H4 (cell line): ENCODE measurements around the gene CAMKK1. TPM values are rescaled to one million over a fixed set of nuclear protein-coding genes. Genes with fewer than 3 reads are reported as not detected.
A peak's percentile ranks its signal among the peaks of the same experiment; 100 is the strongest.
"Not testable (repeated sequence)": the region's sequence is repeated elsewhere in the genome, so short reads cannot be mapped to it uniquely, and the experiment has no call there.

Experiments used
- DNase-seq: peaks from one replicate; pipeline ENCODE4 v3.0.0-alpha.2; 2015; ENCODE audit warnings: low spot score
- total RNA-seq: library from RNA; depleted of rRNA; stranded (reverse); fragments of >200 nt; shearing (Covaris generic); gene quantifications from 2 replicates; pipeline ENCODE4 v1.2.3, GENCODE V29; 2014

Gene CAMKK1
- total RNA-seq, 1 experiment from 2014 or later = 2.7 TPM

DNA sequence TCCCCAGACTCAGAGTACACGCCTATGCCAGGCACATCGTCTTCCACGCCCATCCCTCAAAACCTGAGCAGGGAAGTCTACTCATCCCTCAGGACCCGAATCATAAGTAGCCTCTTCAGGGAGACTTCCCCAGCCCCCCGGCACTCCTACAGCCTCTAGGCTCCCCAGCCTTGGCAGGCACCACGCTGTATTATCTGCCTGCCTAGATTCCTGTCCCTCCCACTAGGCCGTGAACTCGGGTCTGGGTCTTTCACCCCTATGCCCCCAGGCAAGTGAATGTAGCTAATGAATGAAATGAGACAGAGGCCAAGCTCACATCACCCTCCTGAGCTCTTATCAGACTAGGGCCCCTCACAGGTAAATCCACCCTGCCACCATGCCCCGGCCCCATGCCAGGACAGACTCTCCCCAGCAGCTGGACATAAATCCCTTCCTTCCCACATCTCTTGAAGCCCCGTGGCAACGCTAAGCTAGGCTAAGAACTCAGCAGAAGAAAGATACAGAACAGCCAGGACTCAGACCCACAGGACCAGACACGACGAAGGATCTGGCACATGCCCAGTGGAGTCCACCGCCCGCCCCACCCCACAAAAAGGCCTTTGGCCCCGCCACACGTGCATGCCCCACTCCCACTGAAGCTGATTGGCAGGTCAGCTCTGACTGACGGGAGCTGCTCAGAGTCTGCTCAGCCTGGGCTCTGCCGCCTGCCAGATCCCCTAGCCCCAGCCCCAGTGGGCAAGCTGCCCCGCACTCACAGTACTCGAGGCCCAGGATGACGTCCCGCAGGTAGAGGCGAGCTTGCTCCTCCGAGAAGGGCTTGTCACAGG, 13.0 kb downstream of the CAMKK1 start:
- no peak for DNase-seq

DNA sequence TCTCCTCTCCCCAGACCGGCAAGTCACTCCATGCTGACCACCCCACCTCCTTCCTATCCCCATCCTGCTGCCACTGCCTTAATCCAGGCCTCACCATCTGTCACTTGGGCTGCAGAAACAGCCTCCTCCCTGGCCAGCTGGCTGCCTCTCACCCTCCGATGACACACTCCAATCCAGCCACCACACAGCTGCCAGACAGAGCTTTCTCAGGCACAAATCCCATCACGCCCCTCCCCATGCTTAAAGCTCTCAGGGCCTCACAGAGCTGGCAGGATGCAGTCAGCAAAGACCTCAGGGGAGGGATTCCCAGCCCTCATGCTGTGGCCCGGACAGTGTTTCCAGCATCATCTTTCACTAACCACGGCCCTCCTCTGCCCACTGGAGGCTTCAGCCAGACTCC, 13.7 kb downstream of the CAMKK1 start:
- peak; percentile 14 for DNase-seq

DNA sequence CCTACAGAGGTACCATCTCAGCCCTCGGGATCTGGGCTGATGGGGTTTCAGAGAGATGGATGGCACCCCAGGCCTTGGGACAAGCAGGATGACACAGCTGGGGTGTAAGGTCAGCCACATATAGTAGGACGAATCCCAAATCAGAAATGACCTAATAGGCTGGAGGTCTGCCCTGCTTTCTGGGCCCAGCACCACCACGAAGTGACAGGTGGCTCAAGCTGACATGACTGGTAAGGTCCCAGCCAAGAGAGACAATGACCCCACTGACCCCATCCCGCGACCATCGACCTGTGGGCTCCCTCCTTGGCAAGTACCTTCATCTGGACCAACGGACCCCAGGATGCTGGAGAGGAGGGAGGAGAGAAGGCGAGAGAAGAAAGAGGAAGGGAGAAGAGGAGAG, 15.6 kb downstream of the CAMKK1 start:
- no peak for DNase-seq

DNA sequence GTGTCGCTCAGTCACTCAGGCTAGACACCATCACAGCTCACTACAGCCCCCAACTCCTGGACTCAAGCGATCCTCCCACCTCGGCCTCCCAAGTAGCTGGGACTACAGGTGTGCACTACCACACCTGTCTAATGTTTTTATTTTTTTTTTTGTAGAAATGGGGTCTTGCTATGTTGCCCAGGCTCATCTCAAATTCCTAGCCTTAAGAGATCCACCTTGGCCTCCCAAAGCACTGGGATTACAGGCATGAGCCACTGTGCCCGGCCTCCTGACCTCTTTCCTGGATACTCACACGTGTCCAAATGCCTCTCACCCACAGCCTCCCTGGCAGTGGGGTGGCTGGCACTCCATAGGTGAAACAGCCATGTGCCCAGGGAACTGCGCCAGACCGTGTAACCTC, 17.5 kb downstream of the CAMKK1 start:
- no peak for DNase-seq

DNA sequence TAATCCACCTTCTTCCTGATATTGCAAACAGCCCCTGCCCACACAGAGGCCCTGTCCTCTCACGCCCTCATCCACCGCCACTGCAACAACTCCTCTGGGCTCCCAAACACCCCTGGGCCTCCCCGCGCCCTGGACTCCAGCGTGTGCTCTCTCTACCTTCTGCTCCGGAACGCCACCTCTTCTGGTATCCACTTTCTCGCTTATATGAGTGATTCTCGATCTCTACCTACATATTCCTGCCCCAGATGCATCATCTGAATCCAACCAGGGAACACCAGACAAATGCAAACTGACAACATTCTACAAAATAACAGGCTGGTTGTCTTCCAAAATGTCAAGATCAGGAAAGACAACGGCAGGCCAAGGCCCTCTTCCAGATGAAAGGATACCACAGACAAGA, 19.0 kb downstream of the CAMKK1 start:
- DNase-seq = no peak

DNA sequence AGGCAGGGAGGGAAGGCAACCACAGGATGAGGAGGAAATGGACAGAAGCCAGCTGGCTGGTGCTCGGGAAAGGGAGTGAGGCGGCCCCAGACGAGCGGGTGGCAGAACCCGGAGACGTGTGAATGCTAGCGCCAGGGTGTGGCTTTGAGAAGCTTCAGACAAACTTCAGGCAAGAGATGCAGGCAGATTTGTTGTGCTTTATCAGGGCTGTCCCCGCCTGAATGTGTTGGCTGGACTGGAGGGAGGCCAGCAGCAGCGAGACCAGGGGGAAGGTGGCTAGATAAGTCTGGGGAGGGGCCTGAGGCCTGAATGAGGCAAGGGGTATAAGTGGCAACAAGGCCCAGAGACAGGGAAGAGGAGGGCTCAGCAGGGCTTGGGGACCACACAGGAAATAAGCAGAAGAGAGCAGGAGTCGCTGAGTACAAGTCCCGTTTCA, 22.0 kb downstream of the CAMKK1 start:
- no peak for DNase-seq

DNA sequence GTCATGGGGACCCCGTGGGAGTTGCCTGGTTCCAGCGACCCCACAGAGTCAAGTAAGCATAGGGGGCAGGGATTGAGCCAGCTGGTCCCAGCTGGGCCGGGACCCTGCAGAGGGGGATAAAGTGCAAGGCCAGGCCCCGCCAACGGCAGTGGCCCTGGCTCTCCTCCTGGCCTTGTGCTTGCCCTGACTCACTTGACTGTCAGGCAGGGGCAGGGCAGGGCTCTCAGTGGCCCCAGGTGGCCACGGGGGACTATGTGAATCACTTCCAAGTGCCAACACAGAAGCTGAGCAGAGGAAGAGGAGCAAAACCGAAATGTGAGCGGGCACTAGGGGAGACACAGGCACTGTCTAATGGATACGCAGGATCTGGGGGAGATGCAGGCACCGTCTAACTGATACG, 25.2 kb downstream of the CAMKK1 start:
- no peak for DNase-seq

DNA sequence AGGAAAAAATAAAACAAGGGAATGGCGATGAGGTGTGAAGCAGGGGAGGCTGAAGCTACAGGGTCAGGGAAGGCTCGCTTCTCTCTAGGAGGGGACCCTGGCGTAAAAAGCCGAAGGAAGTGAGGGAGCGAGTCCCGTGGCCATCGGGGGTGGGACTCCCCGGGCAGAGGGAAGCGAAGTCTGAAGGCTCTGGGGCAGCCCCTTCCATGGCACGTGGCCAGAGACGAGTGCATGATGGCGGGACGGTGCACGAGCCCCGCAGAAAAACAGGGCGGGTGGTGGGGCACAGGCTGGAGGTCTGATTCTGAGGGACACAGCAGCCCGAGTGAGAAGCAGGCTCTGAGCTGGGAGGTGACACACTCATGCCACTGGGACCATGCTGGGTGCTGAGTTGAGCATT, 25.7 kb downstream of the CAMKK1 start:
- DNase-seq = no peak

DNA sequence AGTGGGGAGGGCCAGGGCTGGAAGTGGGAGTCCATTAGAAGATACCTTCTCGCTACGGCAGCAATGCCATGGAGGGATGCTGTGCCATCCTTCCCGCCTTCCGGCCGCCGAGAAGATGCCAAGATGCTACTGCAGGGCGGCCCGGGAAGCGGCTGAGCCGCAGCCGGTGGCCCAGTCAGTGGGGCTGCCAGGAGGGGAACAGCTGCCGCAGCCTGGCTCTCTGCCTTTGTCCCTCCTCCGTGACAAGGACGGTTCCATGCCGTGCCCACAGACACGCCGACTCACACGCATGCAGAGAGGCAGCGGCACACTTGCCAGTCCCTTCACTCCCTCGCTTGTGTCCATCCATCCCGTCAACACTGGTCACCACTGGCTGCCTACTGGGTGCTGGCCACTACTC, 26.6 kb downstream of the CAMKK1 start:
- DNase-seq = no peak

DNA sequence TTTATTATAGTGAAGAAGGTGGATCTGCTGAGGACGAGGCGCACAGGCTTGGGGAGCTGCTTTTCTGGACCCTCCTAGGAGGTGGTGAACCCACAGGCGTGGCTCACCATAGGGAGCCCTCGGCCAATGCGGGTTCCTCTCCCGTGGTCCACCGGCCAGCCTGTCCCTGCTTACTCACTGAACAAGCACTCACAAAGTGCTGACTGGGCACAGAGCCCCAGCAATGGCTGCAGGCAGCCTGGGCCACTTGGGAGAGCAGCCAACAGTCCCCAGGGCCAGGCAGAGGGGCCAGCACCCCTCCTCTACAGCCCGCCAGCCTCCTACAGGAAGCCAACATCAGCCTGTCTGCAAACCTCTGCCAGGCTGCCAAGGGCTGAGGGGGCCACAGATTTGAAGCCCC, 27.7 kb downstream of the CAMKK1 start:
- DNase-seq = no peak

DNA sequence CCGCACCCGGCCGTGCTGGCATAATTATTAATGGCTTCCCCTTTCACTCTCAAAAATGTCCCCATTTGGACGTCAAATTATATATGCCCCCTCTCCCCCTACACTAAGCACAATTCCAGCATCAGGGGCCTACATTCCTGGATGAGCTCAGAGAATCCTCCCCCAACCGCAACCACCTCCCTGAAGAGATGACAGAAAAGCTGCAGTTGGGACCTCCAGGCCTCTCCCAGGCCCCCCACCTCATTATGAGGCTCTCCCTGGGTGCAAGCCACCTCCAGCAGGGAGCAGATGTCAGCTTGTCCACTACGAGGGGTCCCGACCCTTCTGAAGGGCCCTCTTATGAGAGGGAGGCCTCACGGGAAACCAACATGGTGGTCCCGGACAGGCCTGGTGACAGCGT, 28.3 kb downstream of the CAMKK1 start:
- no peak for DNase-seq

DNA sequence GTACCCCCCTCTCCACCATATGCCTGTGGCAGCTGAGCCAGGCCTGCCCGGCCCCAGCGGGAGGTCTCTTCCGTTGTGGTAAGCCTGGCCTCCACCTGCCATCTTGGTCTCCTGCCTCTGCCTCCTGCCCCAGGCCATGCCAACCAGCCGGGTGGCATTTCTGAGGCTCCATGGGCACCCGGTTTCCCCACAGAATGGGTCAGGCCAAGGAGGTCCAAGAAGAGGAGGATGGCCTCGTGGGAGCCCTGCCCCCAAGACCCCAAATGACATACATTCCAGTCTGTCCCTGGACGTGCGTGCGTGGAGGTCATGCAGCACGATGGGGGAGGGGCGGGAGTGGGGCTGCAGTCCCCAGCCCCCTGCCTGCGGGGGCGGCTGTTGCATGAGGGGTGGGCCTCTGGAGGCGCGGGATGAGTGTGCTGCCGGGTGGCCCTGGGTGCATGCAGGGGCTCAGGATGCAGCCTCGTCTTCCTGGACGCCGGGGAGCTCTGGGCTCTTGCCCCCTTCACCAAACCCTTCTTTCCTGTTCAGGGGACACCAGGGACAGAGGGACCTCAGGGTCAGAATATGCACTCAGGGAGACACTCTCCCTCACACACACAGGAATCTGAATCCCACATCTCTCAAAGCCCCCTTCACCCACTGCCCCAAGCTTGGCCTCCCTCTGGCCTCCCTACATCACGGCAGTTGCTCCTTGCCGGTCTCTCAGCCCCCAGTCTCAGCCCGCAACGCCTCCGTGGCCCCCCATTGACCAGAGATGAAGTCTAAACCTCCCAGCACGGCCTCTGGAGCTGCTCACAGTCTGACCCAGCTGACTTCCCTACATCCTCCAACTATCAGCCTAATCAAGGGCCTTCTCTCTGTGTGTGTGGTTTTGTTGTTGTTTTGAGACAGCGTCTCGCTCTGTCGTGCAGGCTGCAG, 30.8 kb downstream of the CAMKK1 start:
- no peak for DNase-seq

DNA sequence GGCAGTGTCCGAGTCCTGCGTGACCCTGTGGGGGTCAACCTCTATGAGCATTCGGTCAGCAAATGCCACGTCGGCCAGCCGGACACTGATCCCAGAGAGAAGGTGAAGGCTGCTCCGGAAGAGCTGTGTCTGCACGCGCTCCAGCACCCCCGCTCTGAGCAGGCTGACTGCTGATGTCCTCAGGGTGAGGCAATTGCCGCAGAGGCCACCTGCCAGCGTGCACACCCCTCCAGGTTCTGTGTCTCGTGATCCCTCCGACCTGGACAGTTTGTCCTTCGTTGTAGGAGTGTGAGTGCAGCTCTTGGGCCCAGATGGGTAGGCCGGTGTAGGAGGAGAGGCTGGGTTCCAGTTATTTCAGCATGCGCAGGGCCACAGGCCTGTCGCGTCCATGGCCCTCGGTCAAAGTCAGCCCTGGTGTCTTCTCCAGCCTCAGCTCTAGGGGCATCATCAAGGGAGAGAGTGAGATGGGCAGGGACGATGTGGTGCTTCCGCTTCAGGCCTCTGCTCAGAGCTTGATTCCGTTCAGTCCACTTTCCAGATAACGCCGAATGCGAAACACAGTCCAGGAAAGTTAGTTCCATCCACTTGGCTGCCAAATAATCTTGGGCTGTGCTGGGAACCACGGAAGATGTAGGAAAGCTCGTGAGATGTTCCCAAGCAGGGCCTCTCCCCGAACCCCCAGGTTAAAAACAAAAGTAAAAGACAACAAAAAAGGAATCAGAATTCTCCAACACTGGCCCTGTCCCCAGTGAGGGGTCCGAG, 31.7 kb downstream of the CAMKK1 start:
- no peak for DNase-seq

DNA sequence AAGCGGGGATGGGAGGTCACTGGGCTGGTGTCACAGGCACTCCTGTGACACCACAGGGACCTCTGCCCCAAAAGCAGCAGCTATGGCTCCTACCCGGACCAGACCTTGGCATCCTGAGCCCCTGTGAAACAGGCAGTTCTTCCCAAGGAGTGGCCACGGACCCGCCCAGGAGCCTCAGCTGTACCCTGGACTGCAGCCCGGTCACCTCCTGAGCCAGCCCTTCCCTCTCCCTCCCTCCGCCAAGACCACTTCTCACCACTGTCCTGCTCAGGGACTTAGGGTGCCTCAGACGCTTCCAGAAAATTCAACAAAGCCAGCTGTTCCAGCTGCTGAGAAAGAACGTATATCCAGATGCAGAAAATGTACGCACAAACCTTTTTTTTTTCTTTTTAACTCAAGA, 32.9 kb downstream of the CAMKK1 start:
- DNase-seq = no peak

DNA sequence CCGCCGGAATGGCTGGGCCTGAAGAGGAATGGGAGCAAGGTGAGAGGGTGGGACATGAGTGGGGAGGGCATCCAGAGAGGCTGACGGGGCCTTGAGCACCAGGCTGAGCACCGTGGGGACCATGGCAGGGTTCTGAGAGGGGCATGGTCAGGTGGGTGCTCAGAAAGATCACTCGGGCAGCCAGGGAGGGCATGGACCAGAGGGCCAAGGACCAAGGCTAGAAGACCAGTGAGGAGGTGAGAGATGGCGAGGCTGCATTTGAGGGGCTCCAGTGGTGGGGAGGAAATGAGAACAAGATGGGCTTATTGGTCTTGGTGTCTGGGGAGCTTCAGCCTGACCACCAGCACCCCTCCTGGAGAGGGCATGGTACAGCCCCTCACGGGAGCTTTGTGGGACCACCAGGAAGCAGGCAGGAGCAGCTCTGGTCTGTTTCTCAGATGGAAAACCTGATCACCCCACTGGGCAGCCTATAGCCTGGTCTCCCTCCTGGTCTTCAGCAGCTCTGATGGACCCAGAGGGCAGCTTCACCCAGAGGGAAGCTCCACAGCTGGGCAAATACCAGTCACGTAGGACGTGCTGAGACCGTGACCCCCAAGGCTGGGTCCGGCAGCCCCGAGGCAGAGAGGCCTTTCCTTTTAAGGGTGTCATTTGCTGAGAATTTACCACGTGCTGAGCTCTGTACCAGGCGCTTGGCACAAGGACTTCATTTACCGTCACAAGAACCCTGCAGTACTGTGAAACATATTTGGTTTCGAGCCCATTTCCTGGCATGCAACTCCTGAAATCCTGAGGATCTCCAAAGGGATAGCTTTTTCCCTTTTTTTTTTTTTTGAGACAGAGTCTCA, 35.4 kb downstream of the CAMKK1 start:
- no peak for DNase-seq

DNA sequence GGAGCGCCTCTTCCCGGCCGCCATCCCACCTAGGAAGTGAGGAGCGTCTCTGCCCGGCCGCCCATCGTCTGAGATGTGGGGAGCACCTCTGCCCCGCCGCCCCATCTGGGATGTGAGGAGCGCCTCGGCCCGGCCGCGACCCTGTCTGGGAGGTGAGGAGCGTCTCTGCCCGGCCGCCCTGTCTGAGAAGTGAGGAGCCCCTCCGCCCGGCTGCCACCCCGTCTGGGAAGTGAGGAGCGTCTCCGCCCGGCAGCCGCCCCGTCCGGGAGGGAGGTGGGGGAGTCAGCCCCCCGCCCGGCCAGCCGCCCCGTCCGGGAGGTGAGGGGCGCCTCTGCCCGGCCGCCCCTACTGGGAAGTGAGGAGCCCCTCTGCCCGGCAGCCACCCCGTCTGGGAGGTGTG, 38.6 kb downstream of the CAMKK1 start:
- DNase-seq = not testable (repeated sequence)

DNA sequence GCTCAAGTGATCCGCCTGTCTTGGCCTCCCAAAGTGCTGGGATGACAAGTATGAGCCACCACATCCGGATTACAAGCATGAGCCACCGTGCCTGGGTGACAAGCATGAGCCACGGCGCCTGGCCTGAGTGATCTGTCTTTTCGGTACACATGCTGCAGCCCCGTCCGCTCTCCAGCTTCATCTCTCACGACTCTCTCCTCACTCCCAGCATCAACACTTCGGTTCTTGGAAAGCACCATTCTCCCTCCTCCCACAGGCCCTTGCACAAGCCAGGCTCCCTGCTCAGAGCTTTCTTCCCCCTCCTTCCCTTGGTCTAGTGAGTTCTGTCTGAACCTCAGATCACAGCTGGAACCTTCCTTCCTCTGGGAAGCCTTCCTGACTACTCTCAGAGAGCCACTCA, 40.3 kb downstream of the CAMKK1 start:
- no peak for DNase-seq

DNA sequence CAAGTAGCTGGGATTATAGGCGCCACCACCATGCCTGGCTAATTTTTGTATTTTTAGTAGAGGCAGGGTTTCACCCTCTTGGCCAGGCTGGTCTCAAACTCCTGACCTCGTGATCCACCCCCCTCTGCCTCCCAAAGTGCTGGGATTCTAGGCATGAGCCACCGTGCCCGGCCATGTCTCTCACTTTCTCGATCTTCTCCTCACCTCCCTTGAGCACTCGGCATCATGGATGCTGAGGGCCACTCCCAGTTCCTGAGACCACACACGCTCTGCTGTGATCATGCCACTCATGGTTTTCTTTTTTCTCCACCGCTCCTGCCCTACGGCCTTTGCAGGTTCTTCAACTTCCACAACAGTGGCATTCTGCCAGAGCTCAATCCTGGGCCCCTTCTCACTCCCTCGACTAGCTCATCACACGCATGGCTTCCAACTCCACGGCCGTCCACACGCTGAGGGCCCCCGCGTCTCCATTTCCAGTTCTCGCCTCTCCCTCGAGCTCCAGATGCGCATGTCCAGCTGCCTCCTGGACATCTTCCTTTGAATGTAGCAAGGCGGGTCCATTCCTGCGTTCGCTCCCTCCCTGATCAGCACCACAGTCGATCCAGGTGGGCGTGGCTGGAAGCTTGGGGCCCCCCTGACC, 41.3 kb downstream of the CAMKK1 start:
- no peak for DNase-seq

DNA sequence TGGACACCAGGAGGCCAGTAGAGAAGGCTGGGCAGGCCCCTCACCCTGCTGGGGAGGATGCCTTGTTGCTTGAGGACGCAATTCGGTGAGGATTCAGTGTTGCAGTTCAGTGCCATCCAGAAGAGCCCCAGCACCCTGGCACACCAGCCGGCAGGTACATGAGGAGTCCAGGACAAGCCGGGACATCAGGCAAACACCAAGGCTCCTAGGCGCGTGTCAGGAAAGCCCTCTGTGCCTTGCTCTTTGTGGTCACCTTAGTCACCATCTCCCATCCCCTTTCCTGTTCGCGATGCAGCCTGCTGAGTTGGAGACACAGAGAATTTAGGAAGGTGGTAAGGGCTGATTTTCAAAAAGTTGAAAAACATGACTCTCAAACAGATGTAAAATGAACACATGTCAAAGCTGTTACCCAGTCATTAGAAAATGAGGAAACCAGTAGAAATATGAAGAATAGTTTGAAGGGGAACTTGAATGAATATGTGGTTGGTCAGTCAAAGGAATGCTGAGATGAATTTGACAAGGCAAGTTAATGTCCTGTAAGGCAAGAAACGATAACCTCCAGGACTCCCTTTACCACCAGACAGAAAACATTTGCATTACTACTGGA, 44.5 kb downstream of the CAMKK1 start:
- no peak for DNase-seq

DNA sequence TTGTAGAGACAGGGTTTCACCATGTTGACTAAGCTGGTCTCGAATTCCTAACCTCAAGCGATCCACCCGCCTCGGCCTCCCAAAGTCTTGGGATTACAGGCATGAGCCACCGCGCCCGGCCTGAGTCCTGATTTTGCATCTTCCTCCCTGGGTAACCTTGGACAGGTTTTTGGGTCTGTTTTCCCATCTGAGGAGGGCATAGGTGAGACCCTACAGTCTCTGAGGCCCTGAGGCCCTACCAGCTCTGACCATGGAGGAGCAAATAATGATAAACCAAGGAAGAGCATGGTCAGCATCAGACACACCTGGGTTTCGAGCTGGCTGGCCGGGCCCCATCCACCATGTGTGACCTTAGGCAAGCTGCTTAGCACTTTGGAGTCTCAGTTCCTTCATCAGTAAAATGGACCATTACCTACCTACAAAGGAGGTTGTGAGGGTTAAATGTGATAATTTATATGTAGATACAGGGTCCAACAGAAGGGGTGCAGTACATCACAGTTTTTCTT, 45.6 kb downstream of the CAMKK1 start:
- no peak for DNase-seq
